ENCODE results near the gene VPS37C.

VPS37C gene

GRCh38 chr11:61106296-61106695 is 54.9 kb downstream of the VPS37C start:
- Histone ChIP-seq H3K4me1 (ENCODE audit: low read depth, poor library complexity, severe bottlenecking) (no peaks in the 10 kb centered on the region), H3K27ac (no peak overlapping the region), H2AFZ (ENCODE audit: low read depth) (no peak overlapping the region), H3K4me2 (no peak overlapping the region), H3K9ac (no peak overlapping the region), H4K20me1 (ENCODE audit: insufficient read depth) (no peaks in the 10 kb centered on the region), H3K4me3 (IDR thresholded peaks at IDR 0.05; ENCODE audit: insufficient read depth, low read depth, low read length) (no peak overlapping the region), H3K36me3 (ENCODE audit: insufficient read depth) (no peaks in the 10 kb centered on the region), H3K27me3 (ENCODE audit: insufficient read depth, low read depth) (no peaks in the 10 kb centered on the region), H3K79me2 (ENCODE audit: insufficient read depth, low read depth) (no peaks in the 10 kb centered on the region)
- TF ChIP-seq, protein P1, sequence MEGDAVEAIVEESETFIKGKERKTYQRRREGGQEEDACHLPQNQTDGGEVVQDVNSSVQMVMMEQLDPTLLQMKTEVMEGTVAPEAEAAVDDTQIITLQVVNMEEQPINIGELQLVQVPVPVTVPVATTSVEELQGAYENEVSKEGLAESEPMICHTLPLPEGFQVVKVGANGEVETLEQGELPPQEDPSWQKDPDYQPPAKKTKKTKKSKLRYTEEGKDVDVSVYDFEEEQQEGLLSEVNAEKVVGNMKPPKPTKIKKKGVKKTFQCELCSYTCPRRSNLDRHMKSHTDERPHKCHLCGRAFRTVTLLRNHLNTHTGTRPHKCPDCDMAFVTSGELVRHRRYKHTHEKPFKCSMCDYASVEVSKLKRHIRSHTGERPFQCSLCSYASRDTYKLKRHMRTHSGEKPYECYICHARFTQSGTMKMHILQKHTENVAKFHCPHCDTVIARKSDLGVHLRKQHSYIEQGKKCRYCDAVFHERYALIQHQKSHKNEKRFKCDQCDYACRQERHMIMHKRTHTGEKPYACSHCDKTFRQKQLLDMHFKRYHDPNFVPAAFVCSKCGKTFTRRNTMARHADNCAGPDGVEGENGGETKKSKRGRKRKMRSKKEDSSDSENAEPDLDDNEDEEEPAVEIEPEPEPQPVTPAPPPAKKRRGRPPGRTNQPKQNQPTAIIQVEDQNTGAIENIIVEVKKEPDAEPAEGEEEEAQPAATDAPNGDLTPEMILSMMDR (conservative IDR thresholded peaks at IDR 0.05; ENCODE audit: low read depth, low read length), result no peak

- Histone ChIP-seq H3K36me3 (ENCODE audit: insufficient read depth) (no peaks in the 10 kb centered on the region), H3K4me2 (no peak overlapping the region), H4K20me1 (ENCODE audit: insufficient read depth) (no peaks in the 10 kb centered on the region), H3K27ac (no peak overlapping the region), H3K9ac (no peak overlapping the region), H3K27me3 (ENCODE audit: insufficient read depth, low read depth) (no peaks in the 10 kb centered on the region), H3K4me3 (IDR thresholded peaks at IDR 0.05; ENCODE audit: insufficient read depth, low read depth, low read length) (no peak overlapping the region), H3K79me2 (ENCODE audit: insufficient read depth, low read depth) (no peaks in the 10 kb centered on the region), H2AFZ (ENCODE audit: low read depth) (no peak overlapping the region), H3K4me1 (ENCODE audit: low read depth, poor library complexity, severe bottlenecking) (no peaks in the 10 kb centered on the region)
- TF ChIP-seq, protein P1 (conservative IDR thresholded peaks at IDR 0.05; ENCODE audit: low read depth, low read length), result no peak
Observed at GRCh38 chr11:61104963-61105362, 56.3 kb downstream of the VPS37C start.

DNA sequence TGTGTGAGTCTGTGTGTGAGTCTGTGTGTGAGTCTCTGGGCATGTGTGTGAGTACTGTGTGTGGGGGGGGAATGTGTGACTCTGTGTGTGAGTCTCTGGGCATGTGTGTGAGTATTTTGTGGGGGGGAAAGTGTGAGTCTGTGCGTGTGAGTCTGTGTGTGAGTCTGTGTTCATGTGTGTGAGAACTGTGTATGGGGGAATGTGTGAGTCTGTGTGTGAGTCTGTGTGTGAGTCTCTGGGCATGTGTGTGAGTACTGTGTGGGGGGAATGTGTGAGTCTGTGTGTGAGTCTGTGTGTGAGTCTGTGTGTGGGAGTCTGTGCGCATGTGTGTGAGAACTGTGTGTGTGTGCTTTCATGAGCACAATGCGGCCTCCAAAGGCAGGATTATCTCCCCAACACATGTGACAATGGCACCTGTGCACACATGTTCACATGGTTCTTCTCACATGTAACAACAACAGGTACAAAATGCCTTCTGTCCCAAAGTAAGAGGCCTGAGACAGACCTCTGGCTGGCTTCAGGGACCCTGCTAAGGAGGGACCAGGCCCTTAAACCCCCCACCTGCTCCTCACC is 57.3 kb downstream of the VPS37C start:
- Histone ChIP-seq H3K4me2 (no peak overlapping the region), H2AFZ (ENCODE audit: low read depth) (no peak overlapping the region), H3K27ac (no peak overlapping the region), H4K20me1 (ENCODE audit: insufficient read depth) (no peaks in the 10 kb centered on the region), H3K9ac (no peak overlapping the region), H3K4me3 (IDR thresholded peaks at IDR 0.05; ENCODE audit: insufficient read depth, low read depth, low read length) (no peak overlapping the region), H3K4me1 (ENCODE audit: low read depth, poor library complexity, severe bottlenecking) (no peaks in the 10 kb centered on the region), H3K36me3 (ENCODE audit: insufficient read depth) (no peaks in the 10 kb centered on the region), H3K27me3 (ENCODE audit: insufficient read depth, low read depth) (no peaks in the 10 kb centered on the region), H3K79me2 (ENCODE audit: insufficient read depth, low read depth) (no peaks in the 10 kb centered on the region)
- TF ChIP-seq, protein P1 (conservative IDR thresholded peaks at IDR 0.05; ENCODE audit: low read depth, low read length), result no peak

GRCh38 chr11:61102667-61103571 is 58.3 kb downstream of the VPS37C start:
- no peaks in the 10 kb centered on the region for H3K27me3 ChIP-seq (ENCODE audit: insufficient read depth, low read depth)
- H4K20me1 ChIP-seq (ENCODE audit: insufficient read depth), result no peaks in the 10 kb centered on the region
- H3K79me2 ChIP-seq (ENCODE audit: insufficient read depth, low read depth), result no peaks in the 10 kb centered on the region
- TF ChIP-seq, protein P1 (conservative IDR thresholded peaks at IDR 0.05; ENCODE audit: low read depth, low read length), result no peak
- no peak overlapping the region for H3K4me2 ChIP-seq
- H3K36me3 ChIP-seq (ENCODE audit: insufficient read depth), result no peaks in the 10 kb centered on the region
- H3K4me1 ChIP-seq (ENCODE audit: low read depth, poor library complexity, severe bottlenecking), result no peaks in the 10 kb centered on the region
- H3K4me3 ChIP-seq (IDR thresholded peaks at IDR 0.05; ENCODE audit: insufficient read depth, low read depth, low read length), result no peak overlapping the region
- H3K27ac ChIP-seq, result no peak overlapping the region
- no peak overlapping the region for H2AFZ ChIP-seq (ENCODE audit: low read depth)
- H3K9ac ChIP-seq, result no peak overlapping the region
